ENCODE data around the gene BMF. TPM values are rescaled to one million over a fixed set of nuclear protein-coding genes. Genes with fewer than 3 reads are reported as not detected.

The BMF gene
- total and polyA plus RNA-seq, 2 donors (not counting 3 experiments of a cell fraction or from before 2014, with no cell fraction given): 8.6 to 9.8 TPM

DNA sequence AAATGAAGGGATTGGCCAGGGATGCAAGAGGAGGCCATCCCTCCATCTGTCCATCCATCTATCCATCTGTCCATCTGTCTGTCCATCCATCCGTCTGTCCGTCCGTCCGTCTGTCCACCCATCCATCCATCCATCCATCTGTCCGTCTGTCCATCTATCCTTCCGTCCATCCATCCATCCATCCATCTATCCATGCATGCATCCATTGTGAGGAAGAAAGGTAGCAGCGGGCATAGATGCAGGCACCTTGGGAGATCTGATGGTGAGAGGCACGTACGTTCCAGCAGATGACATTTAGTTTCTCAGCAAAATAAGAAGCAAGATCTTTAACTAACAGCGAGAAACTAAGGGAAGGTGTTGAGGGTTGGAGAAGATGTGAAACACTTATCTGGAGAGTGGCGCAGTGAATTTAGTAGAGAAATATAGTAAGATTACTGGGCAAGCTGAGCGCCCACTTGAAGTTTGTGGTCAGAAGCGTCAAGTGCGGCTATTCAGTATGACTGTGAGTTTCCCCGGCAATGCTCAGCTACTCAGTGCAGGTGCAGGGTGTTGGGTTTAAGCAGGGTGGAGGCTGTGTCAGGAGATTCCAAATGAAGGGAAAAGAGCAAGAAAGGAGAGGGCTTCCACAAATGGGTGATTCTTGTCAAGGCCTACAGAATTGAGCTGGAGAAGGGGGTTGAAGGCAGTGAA lies 47.3 kb downstream of the BMF start:
- DNase-seq (ENCODE audit: low read depth, low spot score) (no peak), FAIRE-seq (no peak)
- no peak overlapping the region for H3K4me3 ChIP-seq (replicated peaks in 1 of 3; ENCODE audit: insufficient read depth in 1 of 3, low read depth in 1 of 3, low read length in 3 of 3)
- dilution Hi-C loops (cut with MboI; ENCODE audit: extremely low pct_ligation_motif_present, low sequenced_read_pairs) (no loop called here), intact Hi-C loops (cut with micrococcal nuclease) (no loop called here)
- no peaks in the 10 kb centered on the region for H3K9me1 ChIP-seq (replicated peaks; ENCODE audit: control insufficient read depth, extremely low read depth, insufficient read depth, low read length)
- no peak overlapping the region for H3K27ac ChIP-seq (ENCODE audit: insufficient read depth, low read depth, low read length)
- no peaks in the 10 kb centered on the region for H3K36me3 ChIP-seq (ENCODE audit: control insufficient read depth in 2 of 2, extremely low read depth in 1 of 2, insufficient read depth in 2 of 2, low read length in 2 of 2)
- H3K4me1 ChIP-seq (ENCODE audit: control insufficient read depth, extremely low read depth, insufficient read depth, low read length): peaks cover 15% of the 10 kb centered on the region
- BruUV-seq (replicated peaks): no TSS peak
- ChIA-PET POLR2A (no interaction called here), CTCF (interaction anchor here (1.0 to 1.4 kb wide), 2 partner anchors 10 to 14 kb away, joined by 3 to 4 read pairs; no protein-coding TSS in a partner anchor)
- H2AFZ ChIP-seq (ENCODE audit: low read depth, low read length): no peak overlapping the region
- H4K20me1 ChIP-seq (replicated peaks; ENCODE audit: control insufficient read depth, extremely low read depth, insufficient read depth, low read length): no peaks in the 10 kb centered on the region
- H3K9ac ChIP-seq (replicated peaks; ENCODE audit: extremely low read depth, insufficient read depth, low read length): no peak overlapping the region
- H3K4me2 ChIP-seq (ENCODE audit: insufficient read depth, low read length): no peak overlapping the region
- no peaks in the 10 kb centered on the region for H3K79me2 ChIP-seq (ENCODE audit: control insufficient read depth, insufficient read depth, low read length)
- TF ChIP-seq POLR2AphosphoS5 (IDR thresholded peaks at IDR 0.05; ENCODE audit: insufficient read depth, low read depth, low read length) (no peak), POLR2A (IDR thresholded peaks at IDR 0.05; ENCODE audit: low read depth, low read length) (no peak), FOS (IDR thresholded peaks at IDR 0.05; ENCODE audit: borderline replicate concordance, insufficient read depth, low read length) (no peak), MAX (IDR thresholded peaks at IDR 0.05; ENCODE audit: insufficient read depth, insufficient read length) (no peak), EZH2 (IDR thresholded peaks at IDR 0.05; ENCODE audit: borderline replicate concordance, low read depth, low read length, severe bottlenecking) (no peak)
- TF ChIP-seq, protein P1, sequence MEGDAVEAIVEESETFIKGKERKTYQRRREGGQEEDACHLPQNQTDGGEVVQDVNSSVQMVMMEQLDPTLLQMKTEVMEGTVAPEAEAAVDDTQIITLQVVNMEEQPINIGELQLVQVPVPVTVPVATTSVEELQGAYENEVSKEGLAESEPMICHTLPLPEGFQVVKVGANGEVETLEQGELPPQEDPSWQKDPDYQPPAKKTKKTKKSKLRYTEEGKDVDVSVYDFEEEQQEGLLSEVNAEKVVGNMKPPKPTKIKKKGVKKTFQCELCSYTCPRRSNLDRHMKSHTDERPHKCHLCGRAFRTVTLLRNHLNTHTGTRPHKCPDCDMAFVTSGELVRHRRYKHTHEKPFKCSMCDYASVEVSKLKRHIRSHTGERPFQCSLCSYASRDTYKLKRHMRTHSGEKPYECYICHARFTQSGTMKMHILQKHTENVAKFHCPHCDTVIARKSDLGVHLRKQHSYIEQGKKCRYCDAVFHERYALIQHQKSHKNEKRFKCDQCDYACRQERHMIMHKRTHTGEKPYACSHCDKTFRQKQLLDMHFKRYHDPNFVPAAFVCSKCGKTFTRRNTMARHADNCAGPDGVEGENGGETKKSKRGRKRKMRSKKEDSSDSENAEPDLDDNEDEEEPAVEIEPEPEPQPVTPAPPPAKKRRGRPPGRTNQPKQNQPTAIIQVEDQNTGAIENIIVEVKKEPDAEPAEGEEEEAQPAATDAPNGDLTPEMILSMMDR (IDR thresholded peaks at IDR 0.05; ENCODE audit: extremely low read depth in 1 of 2, insufficient read depth in 1 of 2, low read depth in 1 of 2, low read length in 2 of 2): no peak
- H3K9me3 ChIP-seq (replicated peaks; ENCODE audit: control insufficient read depth, insufficient read depth, low read length): no peaks in the 10 kb centered on the region
- no peaks in the 10 kb centered on the region for H3K27me3 ChIP-seq (ENCODE audit: control insufficient read depth in 2 of 2, insufficient read depth in 2 of 2, low read length in 2 of 2)

Measured in endothelial cell of umbilical vein (primary cell).